ENCODE measurements around the gene LTB4R2. TPM values are rescaled to one million over a fixed set of nuclear protein-coding genes. Genes with fewer than 3 reads are reported as not detected.

The LTB4R2 gene
- total RNA-seq, 4 donors from 2014 or later, result 131 to 184 (median 156) TPM

GRCh38 chr14:24314377-24315193 lies 4.6 kb downstream of the LTB4R2 start:
- no peak for DNase-seq (ENCODE audit: low spot score in 2 of 2)
- TF ChIP-seq CTCF (IDR thresholded peaks at IDR 0.05) (no peak), EP300 (IDR thresholded peaks at IDR 0.05) (no peak), POLR2AphosphoS5 (IDR thresholded peaks at IDR 0.05) (no peak), POLR2A (IDR thresholded peaks at IDR 0.05) (no peak)
- Histone ChIP-seq H3K9me3 (no peaks in the 10 kb centered on the region), H3K27me3 (no peaks in the 10 kb centered on the region), H3K4me1 (peaks cover 76% of the 10 kb centered on the region), H3K4me3 (no peak overlapping the region), H3K27ac (peak overlapping the region; percentile 64), H3K36me3 (no peaks in the 10 kb centered on the region)
- 41% methylated on average over 5 of the region's 5 CpGs for WGBS

- Histone ChIP-seq H3K27ac (peak overlapping the region; percentile 64), H3K4me1 (peaks cover 69% of the 10 kb centered on the region), H3K4me3 (no peak overlapping the region), H3K36me3 (no peaks in the 10 kb centered on the region), H3K9me3 (no peaks in the 10 kb centered on the region), H3K27me3 (no peaks in the 10 kb centered on the region)
- TF ChIP-seq CTCF (IDR thresholded peaks at IDR 0.05) (no peak), EP300 (IDR thresholded peaks at IDR 0.05) (no peak), POLR2AphosphoS5 (IDR thresholded peaks at IDR 0.05) (no peak), POLR2A (IDR thresholded peaks at IDR 0.05) (no peak)
- 71% methylated on average over 10 of the region's 10 CpGs for WGBS
- no peak for DNase-seq (ENCODE audit: low spot score in 2 of 2)
Observed at GRCh38 chr14:24315243-24315806, 5.4 kb downstream of the LTB4R2 start.

DNA sequence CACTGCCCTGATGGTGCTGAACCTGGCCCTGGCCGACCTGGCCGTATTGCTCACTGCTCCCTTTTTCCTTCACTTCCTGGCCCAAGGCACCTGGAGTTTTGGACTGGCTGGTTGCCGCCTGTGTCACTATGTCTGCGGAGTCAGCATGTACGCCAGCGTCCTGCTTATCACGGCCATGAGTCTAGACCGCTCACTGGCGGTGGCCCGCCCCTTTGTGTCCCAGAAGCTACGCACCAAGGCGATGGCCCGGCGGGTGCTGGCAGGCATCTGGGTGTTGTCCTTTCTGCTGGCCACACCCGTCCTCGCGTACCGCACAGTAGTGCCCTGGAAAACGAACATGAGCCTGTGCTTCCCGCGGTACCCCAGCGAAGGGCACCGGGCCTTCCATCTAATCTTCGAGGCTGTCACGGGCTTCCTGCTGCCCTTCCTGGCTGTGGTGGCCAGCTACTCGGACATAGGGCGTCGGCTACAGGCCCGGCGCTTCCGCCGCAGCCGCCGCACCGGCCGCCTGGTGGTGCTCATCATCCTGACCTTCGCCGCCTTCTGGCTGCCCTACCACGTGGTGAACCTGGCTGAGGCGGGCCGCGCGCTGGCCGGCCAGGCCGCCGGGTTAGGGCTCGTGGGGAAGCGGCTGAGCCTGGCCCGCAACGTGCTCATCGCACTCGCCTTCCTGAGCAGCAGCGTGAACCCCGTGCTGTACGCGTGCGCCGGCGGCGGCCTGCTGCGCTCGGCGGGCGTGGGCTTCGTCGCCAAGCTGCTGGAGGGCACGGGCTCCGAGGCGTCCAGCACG lies 6.1 kb downstream of the LTB4R2 start:
- peak overlapping the region; percentile 14 for H3K4me3 ChIP-seq
- H3K4me1 ChIP-seq, result peaks cover 62% of the 10 kb centered on the region
- TF ChIP-seq EP300 (IDR thresholded peaks at IDR 0.05), result no peak
- peak in 1 of 2 donors; percentile 31 for TF ChIP-seq CTCF (IDR thresholded peaks at IDR 0.05)
- peak in 1 of 3 donors; percentile 24 for TF ChIP-seq POLR2AphosphoS5 (IDR thresholded peaks at IDR 0.05)
- TF ChIP-seq POLR2A (IDR thresholded peaks at IDR 0.05), result no peak
- H3K27me3 ChIP-seq, result no peaks in the 10 kb centered on the region
- no peaks in the 10 kb centered on the region for H3K9me3 ChIP-seq
- 49% methylated on average over 22 of the region's 70 CpGs for WGBS
- no peaks in the 10 kb centered on the region for H3K36me3 ChIP-seq
- peak; percentile 82 to 83 for DNase-seq (ENCODE audit: low spot score in 2 of 2)
- H3K27ac ChIP-seq, result peak overlapping the region; percentile 64

DNA sequence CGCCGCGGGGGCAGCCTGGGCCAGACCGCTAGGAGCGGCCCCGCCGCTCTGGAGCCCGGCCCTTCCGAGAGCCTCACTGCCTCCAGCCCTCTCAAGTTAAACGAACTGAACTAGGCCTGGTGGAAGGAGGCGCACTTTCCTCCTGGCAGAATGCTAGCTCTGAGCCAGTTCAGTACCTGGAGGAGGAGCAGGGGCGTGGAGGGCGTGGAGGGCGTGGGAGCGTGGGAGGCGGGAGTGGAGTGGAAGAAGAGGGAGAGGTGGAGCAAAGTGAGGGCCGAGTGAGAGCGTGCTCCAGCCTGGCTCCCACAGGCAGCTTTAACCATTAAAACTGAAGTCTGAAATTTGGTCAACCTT lies 6.6 kb downstream of the LTB4R2 start:
- peaks cover 56% of the 10 kb centered on the region for H3K4me1 ChIP-seq
- DNase-seq (ENCODE audit: low spot score in 2 of 2), result no peak
- H3K36me3 ChIP-seq, result no peaks in the 10 kb centered on the region
- H3K9me3 ChIP-seq, result no peaks in the 10 kb centered on the region
- 66% methylated on average over 7 of the region's 18 CpGs for WGBS
- TF ChIP-seq POLR2A (IDR thresholded peaks at IDR 0.05) (no peak), EP300 (IDR thresholded peaks at IDR 0.05) (no peak), CTCF (IDR thresholded peaks at IDR 0.05) (no peak)
- peak overlapping the region; percentile 14 for H3K4me3 ChIP-seq
- no peaks in the 10 kb centered on the region for H3K27me3 ChIP-seq
- H3K27ac ChIP-seq, result peak overlapping the region; percentile 64

Measured in suprapubic skin (tissue), 4 donors.